Cardiac fibroblast (primary cell): ENCODE data around the gene CTRB2.

ENCODE experiments used
- DNase-seq, 2 donors: peaks; one replicate each; pipeline versions ENCODE4 v3.0.0 to v3.0.0-alpha.2; 2010; ENCODE audit warnings: low read depth in 2 of 2
- H3K4me3 ChIP-seq, 2 donors: replicated peaks in 1 of 2; 1 replicate in 1 of 2; 2 replicates in 1 of 2; pipeline ENCODE4 v1.5.1; 2011; ENCODE audit warnings: low read depth in 2 of 2, low read length in 2 of 2, mild to moderate bottlenecking in 2 of 2, moderate library complexity in 1 of 2
- TF ChIP-seq, protein P1 (sequence below): IDR thresholded peaks from one replicate; pipeline ENCODE4 v1.5.1; 2011; ENCODE audit warnings: low read depth, mild to moderate bottlenecking, low read length, inconsistent platforms

The CTRB2 gene

DNA sequence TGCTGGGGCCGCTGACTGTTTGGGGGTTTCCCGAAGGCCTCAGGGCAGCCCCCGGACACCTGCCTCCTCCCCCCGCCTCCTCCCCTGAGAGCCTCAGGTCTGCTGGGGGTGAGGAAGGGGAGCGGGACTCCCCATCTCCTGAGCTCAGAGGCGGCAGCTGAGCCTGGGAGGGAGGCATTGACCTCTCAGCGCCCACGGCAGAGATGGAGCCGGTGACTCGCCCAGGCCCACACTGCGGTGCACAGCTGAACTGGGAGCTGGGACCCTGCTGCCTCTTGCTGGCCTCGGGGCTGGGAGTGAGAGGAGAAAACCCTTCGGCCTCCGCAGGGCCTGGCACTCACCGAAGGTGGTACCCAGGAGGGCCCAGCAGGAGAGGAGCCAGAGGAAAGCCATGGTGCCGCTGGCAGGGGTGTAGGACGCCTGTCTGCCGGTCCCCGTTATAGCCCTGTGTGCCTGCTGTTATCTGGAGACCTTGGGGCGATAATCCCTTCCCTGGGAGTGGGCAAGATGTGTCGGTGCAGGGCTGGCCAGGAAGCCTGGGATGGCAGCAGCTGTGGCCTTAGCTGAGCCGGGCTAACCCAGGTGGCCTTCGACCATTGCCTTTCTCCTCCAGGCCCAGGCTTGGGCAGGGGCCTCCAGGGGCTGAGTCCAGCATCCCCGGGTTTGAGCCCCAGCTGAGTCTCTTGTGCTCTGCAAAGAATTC lies at the start of gene CTRB2:
TSS of gene CTRB2 (minus strand) at position 413 of the 703 bp plus-strand sequence. CDS start at position 393, 20 bp downstream.
- no peak for DNase-seq
- no peak within 1 kb of the TSS for H3K4me3 ChIP-seq
- TF ChIP-seq, protein P1, sequence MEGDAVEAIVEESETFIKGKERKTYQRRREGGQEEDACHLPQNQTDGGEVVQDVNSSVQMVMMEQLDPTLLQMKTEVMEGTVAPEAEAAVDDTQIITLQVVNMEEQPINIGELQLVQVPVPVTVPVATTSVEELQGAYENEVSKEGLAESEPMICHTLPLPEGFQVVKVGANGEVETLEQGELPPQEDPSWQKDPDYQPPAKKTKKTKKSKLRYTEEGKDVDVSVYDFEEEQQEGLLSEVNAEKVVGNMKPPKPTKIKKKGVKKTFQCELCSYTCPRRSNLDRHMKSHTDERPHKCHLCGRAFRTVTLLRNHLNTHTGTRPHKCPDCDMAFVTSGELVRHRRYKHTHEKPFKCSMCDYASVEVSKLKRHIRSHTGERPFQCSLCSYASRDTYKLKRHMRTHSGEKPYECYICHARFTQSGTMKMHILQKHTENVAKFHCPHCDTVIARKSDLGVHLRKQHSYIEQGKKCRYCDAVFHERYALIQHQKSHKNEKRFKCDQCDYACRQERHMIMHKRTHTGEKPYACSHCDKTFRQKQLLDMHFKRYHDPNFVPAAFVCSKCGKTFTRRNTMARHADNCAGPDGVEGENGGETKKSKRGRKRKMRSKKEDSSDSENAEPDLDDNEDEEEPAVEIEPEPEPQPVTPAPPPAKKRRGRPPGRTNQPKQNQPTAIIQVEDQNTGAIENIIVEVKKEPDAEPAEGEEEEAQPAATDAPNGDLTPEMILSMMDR, result no peak

DNA sequence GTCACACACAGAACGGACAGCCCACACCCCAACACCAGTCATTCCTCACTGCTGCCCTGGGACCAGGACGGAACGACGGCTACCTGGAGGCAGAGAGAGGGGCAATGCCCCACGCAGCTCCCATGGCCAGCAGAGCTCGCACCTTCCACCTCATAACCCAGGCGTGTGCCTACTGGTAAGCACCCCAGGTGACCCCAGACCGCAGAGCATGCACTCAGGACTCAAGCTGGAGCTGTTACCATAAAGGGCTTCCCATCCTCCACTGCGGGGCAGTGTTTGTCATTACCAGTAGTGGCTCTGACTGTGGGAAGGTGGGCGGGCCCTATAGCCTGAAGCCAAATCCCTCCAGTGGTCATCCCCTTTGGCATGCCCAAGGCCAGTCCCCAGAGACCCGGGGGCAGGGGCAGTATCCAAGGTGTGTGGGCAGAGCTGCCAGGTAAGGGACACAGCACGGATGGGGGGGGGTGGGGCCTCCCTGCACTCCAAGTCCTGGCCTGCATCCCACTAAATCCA lies 49.2 kb upstream of the CTRB2 start:
- no peak for DNase-seq
- H3K4me3 ChIP-seq, result no peak overlapping the region
- TF ChIP-seq, protein P1, result no peak

DNA sequence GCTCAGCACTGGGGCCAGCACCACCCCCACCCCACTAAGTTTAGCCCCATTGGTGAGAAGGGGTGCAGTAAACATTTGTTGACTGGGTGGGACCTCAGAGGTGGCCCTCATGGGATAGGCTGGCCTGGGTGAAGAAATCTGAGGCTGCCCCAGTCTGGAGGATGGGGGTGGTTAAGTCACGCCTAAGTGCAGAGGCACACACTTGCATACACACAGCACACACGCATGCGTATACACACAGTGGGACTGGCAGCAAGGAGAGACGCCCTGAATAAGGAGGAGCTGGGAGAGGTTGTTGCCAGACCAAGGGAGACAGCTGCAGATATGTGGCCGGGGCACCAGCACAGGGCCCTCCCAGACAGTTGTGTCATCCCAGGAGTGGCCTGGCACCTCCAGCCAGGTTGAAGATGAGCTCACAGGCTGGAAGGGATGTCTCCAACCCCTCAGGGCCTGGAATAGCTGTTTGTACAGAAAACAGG lies 47.4 kb upstream of the CTRB2 start:
- H3K4me3 ChIP-seq, result no peak overlapping the region
- TF ChIP-seq, protein P1, result no peak
- DNase-seq, result peak; percentile 63 to 75

DNA sequence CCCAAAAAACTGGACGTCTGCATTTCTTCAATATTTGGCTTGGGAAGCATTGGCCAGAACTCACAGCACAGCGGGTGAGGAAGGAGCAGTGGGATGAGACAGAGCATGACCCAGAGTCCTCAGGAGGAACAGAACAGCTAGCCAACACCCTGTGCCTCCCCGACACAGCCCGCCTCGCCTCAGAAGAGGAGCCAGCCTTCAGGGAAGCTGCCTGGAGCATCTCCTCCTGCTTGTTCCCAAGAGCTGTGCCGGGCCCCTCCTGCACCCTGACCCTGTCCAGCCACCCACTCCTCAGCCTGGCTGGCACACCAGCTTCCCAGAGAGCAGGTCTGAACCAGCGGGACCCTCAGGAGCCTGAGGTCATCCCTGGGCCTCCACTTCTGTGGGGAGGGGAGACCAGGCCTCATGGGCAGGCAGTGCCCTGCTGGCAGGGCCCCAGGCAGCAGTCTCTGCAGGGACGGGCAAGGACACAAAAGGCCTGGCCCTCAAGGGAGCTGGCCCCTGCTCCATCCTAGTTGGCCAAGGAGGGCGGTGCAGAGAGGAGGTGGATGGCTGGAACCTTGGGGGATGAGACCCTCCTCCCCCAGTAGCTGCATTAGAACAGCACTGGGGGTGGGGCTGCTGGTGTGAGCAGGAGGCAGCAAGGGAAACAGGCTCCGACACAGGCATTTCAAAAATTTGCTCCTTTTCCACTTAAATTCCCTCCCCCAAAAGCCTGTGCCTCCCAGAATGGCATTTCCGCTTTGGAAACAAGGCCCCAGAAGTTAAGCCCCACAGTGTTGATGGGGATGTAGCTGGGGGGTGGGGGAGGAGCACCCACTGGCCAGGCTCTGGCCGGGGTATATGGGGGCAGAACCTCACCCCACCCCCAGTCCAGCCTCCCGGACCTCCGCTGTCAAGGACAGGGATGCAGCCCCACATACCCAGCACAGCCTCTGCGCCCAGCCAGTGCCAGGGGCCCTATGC lies 46.3 kb upstream of the CTRB2 start:
- TF ChIP-seq, protein P1, result no peak
- peak overlapping the region; percentile 8 to 24 for H3K4me3 ChIP-seq
- DNase-seq, result peak; percentile 72 to 89

DNA sequence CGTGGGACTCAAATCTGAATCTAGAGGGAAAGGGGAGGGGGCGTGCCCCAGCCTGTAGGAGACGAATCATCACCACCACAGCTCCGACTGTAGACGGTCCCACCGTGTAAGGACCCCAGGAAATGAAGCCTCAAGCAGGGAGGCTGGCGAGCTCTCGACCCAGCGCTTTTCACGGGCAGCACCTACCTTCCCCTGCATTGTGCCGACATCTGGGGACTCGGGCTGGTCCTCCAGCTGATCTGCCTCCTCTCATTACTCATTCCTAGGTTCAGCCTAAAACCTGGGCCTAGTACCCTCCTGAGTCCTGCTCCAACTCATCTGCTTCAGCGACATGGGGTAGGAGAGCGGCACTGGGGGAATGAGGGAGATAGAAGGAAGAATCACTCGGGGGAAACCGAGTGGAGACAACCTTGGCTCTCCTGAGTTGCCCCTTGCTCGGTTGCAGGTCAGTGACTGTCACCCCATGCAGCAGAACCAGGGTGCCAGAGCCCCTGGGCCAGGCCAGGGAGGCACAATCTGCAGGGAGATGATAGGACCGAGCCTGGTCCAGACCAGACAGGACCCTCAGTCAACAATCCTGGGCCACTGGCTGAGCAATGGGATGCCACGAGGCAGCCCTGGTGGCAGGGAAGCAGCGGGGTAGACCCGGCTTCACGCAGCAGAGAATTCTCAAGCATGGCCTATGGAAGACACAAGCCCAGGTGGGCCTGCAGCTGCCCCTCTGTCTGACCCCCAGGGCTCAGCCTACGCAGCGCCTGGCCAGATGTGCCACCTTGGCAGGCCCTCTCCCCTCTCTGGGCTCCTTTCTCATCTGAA lies 45.3 kb upstream of the CTRB2 start:
- no peak for DNase-seq
- H3K4me3 ChIP-seq, result peak overlapping the region in 1 of 2 donors; percentile 1

More for the DNA sequence above, 45.3 kb upstream of the CTRB2 start:
- TF ChIP-seq, protein P1, result no peak
